Hepatocyte (in vitro differentiated cells): ENCODE data around the gene PPP2R2C. TPM values are rescaled to one million over a fixed set of nuclear protein-coding genes. Genes with fewer than 3 reads are reported as not detected.

Source experiments
- DNase-seq: peaks from one replicate; pipeline ENCODE4 v3.0.0-alpha.2; 2016; ENCODE audit warnings: low spot score
- H2AFZ ChIP-seq: fragments of 200-600 bp; sonication (generic); 2 replicates; pipeline ENCODE4 v1.6.0; 2016; ENCODE audit warnings: antibody characterized with exemption, mild to moderate bottlenecking
- H3K27ac ChIP-seq: fragments of 200-600 bp; sonication (generic); 2 replicates; pipeline ENCODE4 v1.5.1; 2016; ENCODE audit warnings: mild to moderate bottlenecking
- H3K27me3 ChIP-seq: fragments of 200-600 bp; sonication (generic); 2 replicates; pipeline ENCODE4 v1.6.1; 2016
- H3K36me3 ChIP-seq: fragments of 200-600 bp; sonication (generic); replicated peaks from 2 replicates; pipeline ENCODE4 v1.5.1; 2016; ENCODE audit warnings: low read depth; ENCODE audit not compliant: insufficient read depth
- H3K4me1 ChIP-seq: fragments of 200-600 bp; sonication (generic); 2 replicates; pipeline ENCODE4 v1.5.1; 2016; ENCODE audit warnings: mild to moderate bottlenecking, moderate library complexity; ENCODE audit not compliant: insufficient read depth
- H3K4me2 ChIP-seq: fragments of 200-600 bp; sonication (generic); 2 replicates; pipeline ENCODE4 v1.6.0; 2016
- H3K4me3 ChIP-seq: fragments of 200-600 bp; sonication (generic); 2 replicates; pipeline ENCODE4 v1.5.1; 2016; ENCODE audit warnings: mild to moderate bottlenecking
- H3K79me2 ChIP-seq: fragments of 200-600 bp; sonication (generic); 2 replicates; pipeline ENCODE4 v1.6.0; 2017; ENCODE audit warnings: mild to moderate bottlenecking
- H3K9me2 ChIP-seq: fragments of 200-600 bp; sonication (generic); replicated peaks from 2 replicates; pipeline ENCODE4 v1.6.0; 2017; ENCODE audit warnings: mild to moderate bottlenecking; ENCODE audit not compliant: insufficient read depth
- H3K9me3 ChIP-seq: fragments of 200-600 bp; sonication (generic); 2 replicates; pipeline ENCODE4 v1.5.1; 2016; ENCODE audit warnings: low read depth, mild to moderate bottlenecking
- H4K20me1 ChIP-seq: fragments of 200-600 bp; sonication (generic); 2 replicates; pipeline ENCODE4 v1.6.0; 2016; ENCODE audit warnings: mild to moderate bottlenecking; ENCODE audit not compliant: insufficient read depth, poor library complexity, severe bottlenecking
- CTCF ChIP-seq: fragments of 200-600 bp; sonication (generic); IDR thresholded peaks from 2 replicates; pipeline ENCODE4 v1.5.1; 2016; ENCODE audit warnings: antibody characterized with exemption, mild to moderate bottlenecking; ENCODE audit not compliant: poor library complexity
- EZH2 ChIP-seq: fragments of 200-600 bp; sonication (generic); IDR thresholded peaks from 2 replicates; pipeline ENCODE4 v1.6.1; 2016; ENCODE audit warnings: antibody characterized with exemption, mild to moderate bottlenecking, borderline replicate concordance
- EZH2phosphoT487 ChIP-seq: fragments of 200-600 bp; sonication (generic); IDR thresholded peaks from one replicate; pipeline ENCODE4 v1.6.1; 2018; ENCODE audit warnings: antibody characterized with exemption, mild to moderate bottlenecking, low read depth, moderate library complexity; ENCODE audit not compliant: unreplicated experiment, severe bottlenecking
- WGBS: methylation state at CpG from one replicate; pipeline ENCODE4 v1.1.6; 2016; ENCODE audit warnings: low lambda C conversion rate; ENCODE audit errors: missing lambda C conversion rate; 5-methylcytosine and 5-hydroxymethylcytosine counted together
- polyA plus RNA-seq: library from polyadenylated mRNA; unstranded; fragments of >200 nt; fragmentation: Nextera tagmentation; extraction: Ambion mirVana; gene quantifications from 2 replicates; pipeline ENCODE4 v1.2.1, GENCODE V29; 2016
- total RNA-seq: library from RNA; depleted of rRNA; stranded (reverse); fragments of >200 nt; gene quantifications from 2 replicates; pipeline ENCODE4 v1.2.3, GENCODE V29; 2014

PPP2R2C gene
- total and polyA plus RNA-seq, 2 experiments from 2014 or later: 0.35 to 0.67 TPM

- Histone ChIP-seq H3K9me2 (no peaks in the 10 kb centered on the region), H3K4me1 (no peaks in the 10 kb centered on the region), H3K9me3 (no peaks in the 10 kb centered on the region), H3K79me2 (no peaks in the 10 kb centered on the region), H3K27me3 (no peaks in the 10 kb centered on the region), H3K4me3 (no peak overlapping the region), H3K4me2 (no peak overlapping the region), H3K27ac (no peak overlapping the region), H2AFZ (no peak overlapping the region), H3K36me3 (no peaks in the 10 kb centered on the region), H4K20me1 (no peaks in the 10 kb centered on the region)
- TF ChIP-seq EZH2phosphoT487 (no peak), EZH2 (no peak), CTCF (no peak)
- 98% methylated on average over 54 of the region's 55 CpGs for WGBS
- no peak for DNase-seq
These were observed 170.5 kb downstream of the PPP2R2C start for GRCh38 chr4:6301732-6302442.

DNA sequence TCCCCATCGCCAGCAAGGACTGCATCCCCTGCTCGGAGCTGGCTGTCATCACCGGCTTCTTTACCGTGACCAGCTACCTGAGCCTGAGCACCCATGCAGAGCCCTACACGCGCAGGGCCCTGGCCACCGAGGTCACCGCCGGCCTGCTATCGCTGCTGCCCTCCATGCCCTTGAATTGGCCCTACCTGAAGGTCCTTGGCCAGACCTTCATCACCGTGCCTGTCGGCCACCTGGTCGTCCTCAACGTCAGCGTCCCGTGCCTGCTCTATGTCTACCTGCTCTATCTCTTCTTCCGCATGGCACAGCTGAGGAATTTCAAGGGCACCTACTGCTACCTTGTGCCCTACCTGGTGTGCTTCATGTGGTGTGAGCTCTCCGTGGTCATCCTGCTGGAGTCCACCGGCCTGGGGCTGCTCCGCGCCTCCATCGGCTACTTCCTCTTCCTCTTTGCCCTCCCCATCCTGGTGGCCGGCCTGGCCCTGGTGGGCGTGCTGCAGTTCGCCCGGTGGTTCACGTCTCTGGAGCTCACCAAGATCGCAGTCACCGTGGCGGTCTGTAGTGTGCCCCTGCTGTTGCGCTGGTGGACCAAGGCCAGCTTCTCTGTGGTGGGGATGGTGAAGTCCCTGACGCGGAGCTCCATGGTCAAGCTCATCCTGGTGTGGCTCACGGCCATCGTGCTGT, 171.2 kb downstream of the PPP2R2C start:
- DNase-seq: no peak
- Histone ChIP-seq H3K27ac (no peak overlapping the region), H3K4me3 (no peak overlapping the region), H3K9me3 (no peaks in the 10 kb centered on the region), H3K79me2 (no peaks in the 10 kb centered on the region), H2AFZ (no peak overlapping the region), H3K4me1 (no peaks in the 10 kb centered on the region), H3K4me2 (no peak overlapping the region), H3K27me3 (no peaks in the 10 kb centered on the region), H3K36me3 (no peaks in the 10 kb centered on the region), H4K20me1 (no peaks in the 10 kb centered on the region), H3K9me2 (no peaks in the 10 kb centered on the region)
- WGBS: 93% methylated on average over 35 of the region's 35 CpGs
- no peak for TF ChIP-seq CTCF
- no peak for TF ChIP-seq EZH2phosphoT487
- TF ChIP-seq EZH2: no peak

- no peak for TF ChIP-seq EZH2phosphoT487
- TF ChIP-seq CTCF: no peak
- no peak for TF ChIP-seq EZH2
- H3K4me3 ChIP-seq: no peak overlapping the region
- H2AFZ ChIP-seq: no peak overlapping the region
- no peaks in the 10 kb centered on the region for H3K79me2 ChIP-seq
- H3K9me3 ChIP-seq: no peaks in the 10 kb centered on the region
- 87% methylated on average over 11 of the region's 11 CpGs for WGBS
- H3K4me1 ChIP-seq: no peaks in the 10 kb centered on the region
- H3K9me2 ChIP-seq: no peaks in the 10 kb centered on the region
- no peaks in the 10 kb centered on the region for H4K20me1 ChIP-seq
- no peak overlapping the region for H3K4me2 ChIP-seq
- no peak overlapping the region for H3K27ac ChIP-seq
- H3K36me3 ChIP-seq: no peaks in the 10 kb centered on the region
- H3K27me3 ChIP-seq: no peaks in the 10 kb centered on the region
- no peak for DNase-seq
These were observed 172.1 kb downstream of the PPP2R2C start for GRCh38 chr4:6300359-6300758.
